SU-DHL-6 (cell line): ENCODE measurements around the gene EPHA4.

ENCODE experiments used
- H2AFZ ChIP-seq: fragments of 200-600 bp; sonication (generic); 2 replicates; pipeline ENCODE4 v1.6.1; 2014; ENCODE audit warnings: low read depth, mild to moderate bottlenecking, moderate library complexity, mixed read lengths, antibody characterized with exemption, low read length; ENCODE audit not compliant: severe bottlenecking
- H3F3A ChIP-seq: fragments of 200-600 bp; shearing (Covaris generic); 2 replicates; pipeline ENCODE4 v1.6.0; 2016; ENCODE audit warnings: antibody characterized with exemption, mild to moderate bottlenecking; ENCODE audit not compliant: insufficient read depth
- H3K27ac ChIP-seq: fragments of 200-600 bp; sonication (generic); 2 replicates; pipeline ENCODE4 v1.5.1; 2016; ENCODE audit warnings: low read depth, mild to moderate bottlenecking, low read length, moderate library complexity, mixed read lengths
- H3K27me3 ChIP-seq: fragments of 200-600 bp; sonication (generic), shearing (Covaris generic); 2 replicates; pipeline ENCODE4 v1.6.0; 2014; ENCODE audit warnings: mild to moderate bottlenecking, low read length
- H3K36me3 ChIP-seq: fragments of 200-600 bp; sonication (generic); 2 replicates; pipeline ENCODE4 v1.6.1; 2014; ENCODE audit warnings: mild to moderate bottlenecking, low read length, mixed read lengths
- H3K4me2 ChIP-seq: fragments of 300-600, 200-600 bp; shearing (Covaris generic), sonication (generic); 2 replicates; pipeline ENCODE4 v1.6.0; 2014; ENCODE audit warnings: low read length, low read depth, mild to moderate bottlenecking; ENCODE audit not compliant: poor library complexity, severe bottlenecking
- H3K4me3 ChIP-seq: fragments of 200-600 bp; sonication (generic); 2 replicates; pipeline ENCODE4 v1.5.1; 2014; ENCODE audit warnings: antibody characterized with exemption, low read length, mild to moderate bottlenecking, mixed read lengths; ENCODE audit not compliant: insufficient read depth, poor library complexity, severe bottlenecking
- H3K79me2 ChIP-seq: fragments of 200-600 bp; sonication (generic); 2 replicates; pipeline ENCODE4 v1.6.1; 2014; ENCODE audit warnings: mild to moderate bottlenecking, low read length, moderate library complexity; ENCODE audit not compliant: insufficient read depth
- H3K9ac ChIP-seq: fragments of 200-600 bp; sonication (generic); 2 replicates; pipeline ENCODE4 v1.7.0; 2014; ENCODE audit warnings: mild to moderate bottlenecking, low read length
- H3K9me2 ChIP-seq: fragments of 200-600 bp; sonication (generic); replicated peaks from 2 replicates; pipeline ENCODE4 v1.6.1; 2014; ENCODE audit warnings: low read length; ENCODE audit not compliant: insufficient read depth
- H3K9me3 ChIP-seq: fragments of 200-600 bp; sonication (generic); 2 replicates; pipeline ENCODE4 v1.6.1; 2014; ENCODE audit warnings: low read length, mixed read lengths; ENCODE audit not compliant: insufficient read depth
- H4K20me1 ChIP-seq: fragments of 200-600 bp; sonication (generic); 2 replicates; pipeline ENCODE4 v1.6.1; 2014; ENCODE audit warnings: low read depth, mild to moderate bottlenecking, antibody characterized with exemption, low read length, moderate library complexity, mixed read lengths
- EZH2phosphoT487 ChIP-seq: fragments of 200-600 bp; sonication (generic), shearing (Covaris generic); conservative IDR thresholded peaks from 2 replicates; pipeline ENCODE4 v1.6.1; 2018; ENCODE audit warnings: mild to moderate bottlenecking, antibody characterized with exemption, low read length, moderate library complexity, mixed read lengths
- TF ChIP-seq, protein P1 (sequence below): fragments of 200-600 bp; sonication (generic); IDR thresholded peaks from one replicate; pipeline ENCODE4 v1.5.1; 2017; ENCODE audit warnings: antibody characterized with exemption, mild to moderate bottlenecking, low read length, moderate library complexity; ENCODE audit not compliant: insufficient read depth, poor library complexity, severe bottlenecking

Gene EPHA4

DNA sequence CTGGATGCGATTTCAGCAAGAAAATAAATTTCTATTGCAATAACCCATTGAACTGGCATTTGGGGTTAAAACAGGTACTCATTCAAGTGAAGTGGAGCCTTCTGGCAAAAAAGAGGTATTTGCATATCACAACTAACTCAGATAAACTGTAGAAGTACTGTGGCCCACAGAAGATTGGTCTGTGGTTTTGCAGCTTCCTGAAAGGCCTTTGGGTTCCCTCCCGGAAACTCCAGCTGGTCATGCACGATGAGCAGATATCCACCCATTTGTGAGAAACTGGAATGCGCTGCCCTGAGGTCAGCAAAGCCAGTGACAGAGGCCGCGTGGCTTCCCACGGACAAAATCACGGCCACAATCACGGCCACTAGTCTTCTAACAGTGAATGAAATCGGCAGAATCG, 106.3 kb downstream of the EPHA4 start:
- Histone ChIP-seq H2AFZ (no peak overlapping the region), H3K27me3 (peaks cover 4% of the 10 kb centered on the region; the same call in 1 of the 2 replicates), H3K9me2 (no peaks in the 10 kb centered on the region), H3K4me3 (no peak overlapping the region), H4K20me1 (no peaks in the 10 kb centered on the region), H3K9ac (no peak overlapping the region), H3K79me2 (no peaks in the 10 kb centered on the region), H3F3A (no peaks in the 10 kb centered on the region), H3K9me3 (no peaks in the 10 kb centered on the region), H3K4me2 (no peak overlapping the region), H3K36me3 (no peaks in the 10 kb centered on the region), H3K27ac (no peak overlapping the region)
- TF ChIP-seq, protein P1, sequence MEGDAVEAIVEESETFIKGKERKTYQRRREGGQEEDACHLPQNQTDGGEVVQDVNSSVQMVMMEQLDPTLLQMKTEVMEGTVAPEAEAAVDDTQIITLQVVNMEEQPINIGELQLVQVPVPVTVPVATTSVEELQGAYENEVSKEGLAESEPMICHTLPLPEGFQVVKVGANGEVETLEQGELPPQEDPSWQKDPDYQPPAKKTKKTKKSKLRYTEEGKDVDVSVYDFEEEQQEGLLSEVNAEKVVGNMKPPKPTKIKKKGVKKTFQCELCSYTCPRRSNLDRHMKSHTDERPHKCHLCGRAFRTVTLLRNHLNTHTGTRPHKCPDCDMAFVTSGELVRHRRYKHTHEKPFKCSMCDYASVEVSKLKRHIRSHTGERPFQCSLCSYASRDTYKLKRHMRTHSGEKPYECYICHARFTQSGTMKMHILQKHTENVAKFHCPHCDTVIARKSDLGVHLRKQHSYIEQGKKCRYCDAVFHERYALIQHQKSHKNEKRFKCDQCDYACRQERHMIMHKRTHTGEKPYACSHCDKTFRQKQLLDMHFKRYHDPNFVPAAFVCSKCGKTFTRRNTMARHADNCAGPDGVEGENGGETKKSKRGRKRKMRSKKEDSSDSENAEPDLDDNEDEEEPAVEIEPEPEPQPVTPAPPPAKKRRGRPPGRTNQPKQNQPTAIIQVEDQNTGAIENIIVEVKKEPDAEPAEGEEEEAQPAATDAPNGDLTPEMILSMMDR, result no peak
- no peak for TF ChIP-seq EZH2phosphoT487

DNA sequence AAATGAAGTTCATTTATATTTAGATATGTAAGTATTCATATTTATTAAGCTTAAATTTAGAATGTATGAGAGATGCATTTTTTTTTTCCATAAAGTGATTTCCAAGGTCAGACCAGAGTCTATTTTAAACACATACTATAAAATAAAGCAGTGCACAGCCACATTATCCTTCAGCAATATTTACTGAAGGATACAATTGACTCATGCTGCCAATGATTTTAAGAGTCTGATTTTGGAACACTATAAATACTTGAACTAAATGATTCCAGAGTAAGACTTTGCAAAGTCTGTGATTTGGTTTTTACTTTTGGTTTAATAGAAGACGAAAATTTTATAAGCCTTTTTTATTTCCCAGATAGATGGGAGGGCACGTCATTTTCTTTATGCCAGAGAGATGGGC, 107.1 kb downstream of the EPHA4 start:
- Histone ChIP-seq H3K4me3 (no peak overlapping the region), H3F3A (no peaks in the 10 kb centered on the region)

DNA sequence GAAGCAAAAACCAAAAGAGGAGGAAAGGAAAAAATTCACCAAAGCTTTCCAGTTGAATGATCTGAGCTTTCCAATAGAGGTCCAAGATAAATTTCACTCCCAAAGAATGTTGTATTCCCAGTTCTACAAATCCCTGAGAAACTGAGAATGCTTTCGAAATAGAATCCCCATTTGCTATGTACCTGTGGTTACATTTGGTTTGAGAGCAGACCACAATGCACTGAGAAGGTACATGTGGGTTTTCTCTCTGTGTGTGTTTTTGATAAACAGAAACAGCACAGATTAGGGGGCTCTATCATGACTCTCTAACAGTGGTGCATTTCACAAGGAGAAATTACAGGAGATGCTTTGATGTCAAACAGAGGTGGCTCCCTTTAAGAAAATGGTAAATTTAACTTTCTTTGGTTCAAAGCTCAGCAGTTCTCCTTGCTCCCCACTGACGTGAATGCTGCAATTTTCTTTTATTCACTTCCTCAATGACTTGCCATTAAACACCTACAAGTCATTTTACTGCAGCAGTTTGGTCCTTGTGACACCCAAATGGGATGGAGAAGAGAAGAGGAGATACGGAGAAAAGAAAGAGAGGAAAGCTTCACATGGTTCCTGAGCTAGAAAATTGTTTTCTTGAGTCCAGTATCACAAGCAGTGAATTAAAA, 108.7 kb downstream of the EPHA4 start:
- Histone ChIP-seq H3K36me3 (no peaks in the 10 kb centered on the region), H3F3A (no peaks in the 10 kb centered on the region), H3K9me2 (no peaks in the 10 kb centered on the region), H3K27me3 (peaks cover 4% of the 10 kb centered on the region; the same call in 1 of the 2 replicates), H2AFZ (no peak overlapping the region), H3K79me2 (no peaks in the 10 kb centered on the region), H4K20me1 (no peaks in the 10 kb centered on the region), H3K9ac (no peak overlapping the region), H3K27ac (no peak overlapping the region), H3K4me2 (no peak overlapping the region), H3K9me3 (no peaks in the 10 kb centered on the region), H3K4me3 (no peak overlapping the region)
- TF ChIP-seq, protein P1, result no peak
- TF ChIP-seq EZH2phosphoT487, result no peak

More for the DNA sequence above, 107.1 kb downstream of the EPHA4 start:
- Histone ChIP-seq H3K27ac (no peak overlapping the region), H3K9me3 (no peaks in the 10 kb centered on the region), H3K36me3 (no peaks in the 10 kb centered on the region), H3K9ac (no peak overlapping the region), H3K79me2 (no peaks in the 10 kb centered on the region), H2AFZ (no peak overlapping the region), H3K4me2 (no peak overlapping the region), H4K20me1 (no peaks in the 10 kb centered on the region), H3K9me2 (no peaks in the 10 kb centered on the region), H3K27me3 (peaks cover 4% of the 10 kb centered on the region; the same call in 1 of the 2 replicates)
- TF ChIP-seq, protein P1, result no peak
- no peak for TF ChIP-seq EZH2phosphoT487
